ENCODE results near the gene MAP4K3.

MAP4K3 gene

DNA sequence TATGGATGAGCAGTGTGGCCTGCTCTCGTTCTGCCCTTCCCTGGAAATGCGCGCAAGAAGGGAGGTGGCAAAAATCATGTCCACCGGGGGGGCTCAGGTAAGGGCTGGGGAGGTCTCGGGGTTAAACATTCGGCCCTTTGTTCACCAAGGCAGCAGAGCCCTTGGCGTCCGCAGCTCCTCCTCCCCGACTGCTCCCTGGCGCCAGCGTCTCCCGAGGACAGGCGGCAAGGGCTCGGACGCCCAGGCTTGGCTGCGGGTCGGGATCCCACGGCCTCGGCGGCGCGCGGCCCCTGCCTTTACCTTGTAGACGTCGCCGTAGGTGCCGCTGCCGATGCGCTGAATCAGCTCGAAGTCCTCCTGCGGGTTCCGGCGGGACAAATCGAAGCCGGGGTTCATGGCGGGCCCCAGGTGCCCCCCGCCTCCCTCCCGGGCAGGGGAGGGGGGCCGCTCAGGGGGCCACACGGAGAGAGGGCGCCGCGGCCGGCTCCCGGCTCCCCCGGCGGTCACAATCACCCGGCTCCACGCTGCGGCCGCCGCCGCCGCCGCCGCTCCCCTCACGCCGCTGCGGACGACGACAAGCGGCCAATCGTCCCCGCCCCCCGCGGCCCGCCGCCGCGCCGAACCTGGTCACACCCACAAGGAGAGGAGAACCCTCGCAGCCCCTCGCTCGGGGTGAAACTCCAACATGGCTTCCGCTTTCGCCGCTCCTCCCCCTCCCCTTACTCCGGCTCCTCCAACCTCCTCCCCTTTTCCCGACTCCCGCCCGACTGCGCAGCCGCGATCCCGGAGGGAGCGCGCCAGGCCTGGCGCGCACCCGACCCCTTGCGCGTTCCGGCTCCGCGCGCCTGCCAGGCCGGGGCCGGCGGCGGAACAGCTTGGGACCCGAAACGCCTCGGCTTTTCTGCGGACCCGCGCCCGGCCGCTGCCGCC, at the start of gene MAP4K3:
MAP4K3 (minus strand) TSS at position 694 of the 930 bp plus-strand sequence; CDS start at position 396, 298 bp downstream.
- peak; percentile 72 to 80 for DNase-seq (ENCODE audit: low read depth in 2 of 2)

DNA sequence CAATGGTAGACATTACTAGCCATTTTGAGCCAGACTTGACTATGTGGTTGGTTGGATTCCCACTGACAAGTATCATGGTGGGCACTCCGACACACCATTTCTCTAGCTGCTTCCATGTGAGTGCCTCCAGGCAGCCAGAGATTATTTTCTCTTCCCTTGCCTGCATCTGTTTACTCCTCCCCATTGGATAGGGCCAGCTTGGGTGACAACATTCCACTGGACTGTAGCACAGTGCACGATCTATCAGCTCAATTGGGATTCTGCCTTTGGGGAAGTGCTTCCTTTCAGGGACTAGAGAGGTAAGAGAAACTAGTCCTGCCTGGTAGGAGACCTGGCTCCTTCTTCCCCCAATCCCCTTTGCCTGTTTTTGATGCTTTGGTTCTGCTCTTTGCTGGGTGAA, 49.0 kb upstream of the MAP4K3 start:
- DNase-seq (ENCODE audit: low read depth in 2 of 2) = no peak

DNA sequence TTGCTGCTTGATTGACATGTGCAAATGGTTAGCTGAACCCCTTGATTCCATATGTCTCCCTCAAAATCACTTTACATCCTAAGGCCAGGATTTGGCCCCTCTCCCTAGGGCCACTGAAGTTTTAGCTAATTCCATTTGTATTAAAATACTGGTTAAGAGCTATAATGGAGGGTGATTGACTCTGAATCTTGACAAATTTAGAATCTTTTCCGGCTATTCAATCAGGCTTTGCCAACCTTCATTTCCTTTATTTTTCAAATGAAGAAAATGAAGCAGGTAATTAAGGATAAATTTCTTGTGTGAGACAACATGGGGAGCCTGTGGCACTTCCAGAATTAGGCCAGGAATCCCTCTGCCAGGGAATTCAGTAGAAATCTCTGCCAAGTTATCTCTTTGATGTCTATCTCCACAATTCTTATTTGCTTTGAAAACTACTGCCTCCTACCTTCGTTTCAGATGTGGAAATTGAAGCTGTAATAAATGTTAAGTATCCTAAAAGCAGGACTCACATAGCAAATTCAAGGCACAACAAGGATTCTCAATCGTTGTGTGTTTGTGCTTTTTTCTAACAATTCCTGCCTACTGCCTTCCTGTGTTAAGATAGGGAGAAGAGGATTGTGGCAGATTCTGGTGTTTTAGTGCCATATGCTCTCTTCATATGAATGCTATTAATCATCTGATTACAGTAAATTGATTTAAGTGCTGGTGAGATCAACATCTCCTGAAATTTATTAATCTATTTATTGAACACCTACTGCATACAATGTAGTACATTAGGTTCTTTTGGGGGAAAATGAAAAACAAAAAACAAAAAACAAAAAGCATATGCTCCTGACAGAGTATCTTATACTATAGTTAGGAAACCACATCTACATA, 47.8 kb upstream of the MAP4K3 start:
- no peak for DNase-seq (ENCODE audit: low read depth in 2 of 2)

DNA sequence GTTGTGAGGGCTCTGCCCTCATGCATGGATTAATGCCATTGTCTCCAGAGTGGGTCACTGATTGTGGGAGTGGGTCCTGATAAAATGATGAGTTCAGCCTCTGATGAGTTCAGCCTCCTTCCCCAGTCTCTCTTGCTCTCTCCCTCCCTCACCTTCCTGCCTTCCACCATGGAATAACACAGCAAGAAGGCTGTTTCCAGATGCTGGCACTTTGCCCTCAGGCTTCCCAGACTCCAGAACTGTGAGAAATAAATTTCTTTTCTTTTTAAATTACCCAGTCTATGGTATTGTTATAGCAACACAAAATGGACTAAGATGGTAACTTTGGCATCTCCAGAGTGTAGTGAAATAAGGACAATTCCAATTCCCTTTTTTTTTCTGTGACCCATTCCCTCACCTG, 47.1 kb upstream of the MAP4K3 start:
- DNase-seq (ENCODE audit: low read depth in 2 of 2) = no peak

DNA sequence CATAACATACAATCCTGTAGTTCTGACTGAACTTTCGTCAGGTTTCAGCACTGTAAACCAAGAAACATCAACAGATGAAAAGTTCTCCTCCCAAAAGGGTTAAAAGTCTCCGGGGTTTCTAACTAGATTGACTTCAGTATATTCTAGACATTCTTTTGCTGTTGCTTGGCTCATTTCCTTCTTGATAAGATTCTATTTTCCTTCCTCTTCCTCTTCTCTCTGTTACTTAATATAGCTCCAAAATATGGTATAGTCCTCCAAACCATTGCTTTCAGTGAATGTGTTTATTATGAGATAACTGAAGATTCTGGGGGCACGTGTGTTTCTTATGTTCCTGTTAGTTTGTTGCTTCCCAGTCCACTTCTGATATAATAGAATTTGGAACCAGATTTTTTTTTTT, 46.4 kb upstream of the MAP4K3 start:
- DNase-seq (ENCODE audit: low read depth in 2 of 2) = no peak

DNA sequence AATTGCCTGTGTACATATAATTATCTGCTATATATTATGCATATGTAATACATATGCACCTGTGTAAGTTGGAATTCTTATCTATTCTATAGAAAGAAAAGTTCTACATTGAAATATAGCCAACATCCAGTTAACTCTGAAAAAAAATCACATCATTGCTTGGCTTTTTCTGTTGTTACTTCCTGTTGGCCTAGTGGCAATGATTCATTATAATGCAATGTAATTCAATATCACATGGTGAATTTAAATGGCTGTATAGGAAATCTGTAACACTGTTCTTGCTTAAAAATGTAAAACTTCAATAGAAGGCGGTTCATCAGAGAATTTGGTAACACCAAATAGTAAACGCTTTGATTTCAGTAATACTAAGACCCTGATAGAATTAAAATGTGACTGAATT, 44.5 kb upstream of the MAP4K3 start:
- no peak for DNase-seq (ENCODE audit: low read depth in 2 of 2)

DNA sequence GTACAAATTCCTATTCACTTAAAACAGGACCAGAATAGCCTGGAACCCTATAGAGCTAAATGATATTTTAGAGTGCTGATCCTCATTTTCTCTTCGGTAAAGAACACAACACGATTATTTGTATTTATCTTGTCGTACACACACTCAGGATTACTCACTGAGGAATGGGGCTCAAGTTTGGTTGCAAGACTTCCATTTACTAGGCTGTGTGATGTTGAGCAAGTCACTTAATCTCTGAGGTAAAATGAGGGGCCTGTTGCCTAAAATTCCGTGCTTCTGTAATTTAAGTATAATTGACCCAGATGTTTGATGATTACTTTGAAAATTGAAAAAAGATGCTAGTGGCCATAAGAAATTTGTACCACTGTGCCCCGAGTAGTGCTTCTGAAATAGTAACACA, 42.6 kb upstream of the MAP4K3 start:
- no peak for DNase-seq (ENCODE audit: low read depth in 2 of 2)

DNA sequence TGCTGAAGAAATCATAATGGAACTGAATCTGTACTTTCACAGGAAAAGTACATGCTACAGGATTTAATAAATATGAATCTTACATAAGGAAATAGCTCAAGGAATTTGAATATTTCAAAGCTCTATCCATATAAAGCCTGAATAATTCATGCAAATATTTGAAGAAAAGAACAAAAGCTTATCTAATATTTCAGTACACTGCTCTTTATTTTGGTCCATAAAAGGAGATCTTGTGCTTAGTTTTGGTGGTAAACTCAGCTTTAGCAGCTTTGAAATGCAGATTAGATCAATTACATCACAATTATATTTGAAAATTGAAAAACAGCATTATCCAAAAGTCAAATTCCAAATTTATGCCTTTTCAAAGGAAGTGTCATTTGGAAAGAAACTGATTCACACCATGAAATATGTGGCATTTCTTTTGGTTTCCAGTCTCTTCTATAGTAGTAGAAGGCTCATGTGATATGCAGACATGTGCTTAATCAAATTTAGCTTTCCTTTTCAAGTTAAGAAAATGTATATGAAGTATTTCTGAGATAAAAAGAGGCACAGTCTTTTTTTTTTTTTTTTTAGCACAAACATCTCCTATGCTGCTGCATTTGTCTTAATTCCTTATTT, 42.1 kb upstream of the MAP4K3 start:
- DNase-seq (ENCODE audit: low read depth in 2 of 2) = no peak

DNA sequence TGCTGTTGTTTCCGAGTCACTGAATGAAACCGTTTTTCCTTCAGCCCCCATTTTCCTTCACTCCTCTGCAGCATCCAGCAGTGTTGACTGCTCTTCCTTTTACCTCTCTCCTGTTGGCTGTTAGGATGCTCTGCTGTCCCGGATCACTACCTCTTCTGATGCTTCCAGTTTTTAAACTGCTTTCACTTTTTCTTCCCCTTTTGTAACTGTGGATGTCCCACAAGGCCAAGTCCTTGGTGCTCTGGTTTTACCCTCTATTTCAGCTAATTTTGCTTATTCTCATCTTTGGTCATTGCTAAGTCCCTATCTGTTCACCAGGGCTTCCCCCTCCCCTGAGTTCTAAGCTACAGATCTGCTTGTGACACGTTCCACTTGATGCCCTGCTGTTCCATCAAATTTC, 39.4 kb upstream of the MAP4K3 start:
- no peak for DNase-seq (ENCODE audit: low read depth in 2 of 2)

DNA sequence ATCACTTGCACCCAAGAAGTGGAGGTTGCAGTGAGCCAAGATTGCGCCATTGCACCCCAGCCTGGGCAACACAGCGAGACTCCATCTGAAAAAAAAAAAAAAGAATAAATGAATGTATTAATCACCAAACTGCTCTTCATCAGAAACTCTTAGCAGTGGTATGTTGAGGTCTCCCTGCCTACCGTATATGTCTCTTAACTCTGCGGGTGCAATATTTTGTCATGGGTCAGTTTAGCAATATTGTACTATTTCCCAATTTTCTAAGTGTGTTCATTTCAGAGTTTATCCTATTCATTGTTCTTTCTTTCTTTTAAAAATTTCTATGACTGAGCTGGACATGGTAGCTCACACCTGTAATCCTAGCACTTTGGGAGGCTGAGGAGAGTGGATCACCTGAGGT, 37.9 kb upstream of the MAP4K3 start:
- no peak for DNase-seq (ENCODE audit: low read depth in 2 of 2)

DNA sequence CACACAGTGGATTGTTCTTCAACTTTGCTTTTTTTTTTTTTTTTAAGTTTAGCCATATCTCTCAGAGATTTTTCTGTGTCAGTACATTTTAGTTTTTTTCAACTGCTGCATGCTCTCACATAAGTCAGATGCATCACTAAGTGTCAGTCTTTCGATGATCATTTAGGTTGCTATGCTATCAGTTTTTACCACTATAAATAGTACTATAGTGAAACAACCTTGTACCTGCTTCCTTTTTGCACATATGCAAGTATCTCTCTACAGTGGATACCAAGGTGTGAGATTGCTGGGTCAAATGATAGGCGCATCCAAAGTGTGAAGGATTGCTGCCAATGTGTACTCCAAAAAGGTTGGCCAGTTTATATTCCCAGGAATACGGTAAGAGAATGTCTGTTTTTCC, 33.5 kb upstream of the MAP4K3 start:
- no peak for DNase-seq (ENCODE audit: low read depth in 2 of 2)

DNA sequence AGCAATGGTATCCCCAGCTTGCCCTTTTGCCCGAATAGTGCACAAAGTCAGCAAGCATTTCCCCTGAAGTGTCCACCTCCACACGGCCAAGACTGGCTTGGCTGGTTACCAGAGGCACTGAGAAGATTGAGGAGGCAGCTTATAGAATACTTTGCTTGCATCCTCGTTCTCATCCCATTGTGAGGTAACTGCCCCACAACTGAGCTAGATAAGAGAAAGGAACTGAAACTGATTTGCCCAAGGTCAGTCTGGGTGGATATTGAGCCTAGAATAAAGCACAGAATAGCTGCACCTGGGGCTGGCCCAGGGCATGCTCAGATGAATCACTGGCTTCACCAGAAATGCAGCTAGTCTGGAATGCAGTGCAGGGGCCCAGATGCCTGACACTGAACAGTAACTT, 32.7 kb upstream of the MAP4K3 start:
- DNase-seq (ENCODE audit: low read depth in 2 of 2) = no peak

DNA sequence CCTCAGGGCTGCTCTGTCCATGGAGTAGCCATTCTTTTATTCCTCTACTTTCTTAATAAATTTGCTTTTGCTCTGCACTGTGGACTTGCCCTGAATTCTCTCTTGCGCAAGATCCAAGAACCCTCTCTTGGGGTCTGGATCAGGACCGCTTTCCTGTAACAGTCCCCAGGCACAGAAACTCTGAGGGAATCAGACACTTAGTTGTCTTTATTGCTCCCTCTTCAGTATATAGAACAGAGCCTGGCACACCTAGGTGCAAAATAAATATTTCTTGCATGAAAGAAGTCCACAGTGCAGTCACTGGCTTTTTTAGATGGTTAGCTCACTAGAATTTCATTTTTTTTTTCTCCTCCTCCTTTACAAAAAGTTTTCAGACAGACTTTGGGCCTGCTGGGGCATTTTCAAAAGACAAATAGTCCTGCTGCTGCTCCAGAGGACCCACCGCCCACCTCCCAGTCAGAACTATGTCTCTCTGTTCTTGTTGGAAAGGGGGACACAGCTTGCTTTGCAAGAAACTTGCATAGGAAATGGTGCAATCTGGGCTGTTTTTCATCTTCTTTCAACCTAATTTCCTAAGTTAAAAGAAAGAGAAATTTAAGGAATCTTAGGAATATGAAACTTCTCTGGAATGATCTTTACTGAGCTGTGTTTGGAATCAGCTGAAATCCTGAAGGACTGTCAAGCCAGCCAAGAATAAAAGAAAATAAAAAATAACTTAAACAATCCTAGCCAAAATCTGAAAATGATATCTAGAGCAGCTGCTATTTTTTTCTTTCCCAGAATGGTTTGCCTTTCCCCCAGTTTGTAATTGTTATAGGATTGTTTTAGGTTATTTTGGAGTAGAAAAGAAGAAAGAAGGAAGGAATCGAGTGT, 31.7 kb upstream of the MAP4K3 start:
- no peak for DNase-seq (ENCODE audit: low read depth in 2 of 2)

DNA sequence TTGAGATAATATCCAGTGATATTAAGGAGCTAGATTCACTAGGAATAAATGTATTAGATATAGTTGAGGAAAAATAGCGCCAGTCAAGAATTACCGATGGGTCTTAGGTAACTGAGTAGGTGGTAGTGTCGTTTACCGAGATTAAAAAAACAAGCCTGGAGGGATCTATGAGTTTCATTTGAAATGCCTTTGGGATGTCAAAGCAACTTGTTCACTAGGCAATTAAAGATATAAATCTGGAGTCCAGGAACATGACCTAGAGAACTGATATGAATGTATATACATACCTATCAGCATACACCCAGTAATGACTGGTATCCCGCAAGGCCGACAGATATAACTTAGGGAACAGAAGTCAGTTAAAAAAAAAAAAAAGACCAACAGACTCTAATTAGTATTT, 29.2 kb upstream of the MAP4K3 start:
- DNase-seq (ENCODE audit: low read depth in 2 of 2) = no peak

DNA sequence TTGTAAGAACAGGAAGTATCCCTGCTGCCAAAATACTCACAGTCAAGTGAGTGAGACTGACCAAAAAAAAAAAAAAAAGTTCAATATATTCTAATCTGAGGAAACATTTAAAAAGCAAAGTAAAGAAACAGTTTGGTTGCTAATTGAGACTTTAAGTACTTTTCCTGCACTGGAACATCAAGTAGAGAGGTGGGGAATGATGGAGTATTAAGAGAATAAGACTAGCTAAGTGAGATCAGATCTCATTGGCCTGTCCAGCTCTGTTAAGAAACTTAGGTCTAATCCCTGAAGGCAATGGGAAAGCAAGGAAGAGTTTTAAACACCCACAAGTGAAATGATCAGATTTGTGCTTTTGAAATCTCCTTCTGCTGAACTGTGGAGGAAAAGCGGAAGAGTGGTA, 27.8 kb upstream of the MAP4K3 start:
- no peak for DNase-seq (ENCODE audit: low read depth in 2 of 2)

DNA sequence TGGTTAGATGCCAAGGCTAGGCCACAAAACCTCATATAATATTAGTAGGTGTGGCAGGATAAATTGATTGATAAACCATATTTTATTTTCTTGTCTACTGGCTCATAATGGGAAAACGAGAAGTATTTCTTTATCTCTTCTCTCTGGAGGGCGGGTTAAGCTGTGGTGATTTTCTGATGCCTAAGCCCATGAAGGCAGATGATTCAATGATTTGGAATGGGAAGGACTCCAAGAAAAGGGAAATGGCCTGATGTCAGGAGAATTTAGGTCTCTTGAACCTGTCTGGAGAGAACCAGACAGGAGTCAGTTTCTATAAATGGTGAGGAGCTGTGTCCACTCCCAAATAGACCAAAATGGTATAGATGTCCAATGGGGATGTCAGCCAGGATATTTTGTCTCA, 18.7 kb upstream of the MAP4K3 start:
- DNase-seq (ENCODE audit: low read depth in 2 of 2) = no peak

DNA sequence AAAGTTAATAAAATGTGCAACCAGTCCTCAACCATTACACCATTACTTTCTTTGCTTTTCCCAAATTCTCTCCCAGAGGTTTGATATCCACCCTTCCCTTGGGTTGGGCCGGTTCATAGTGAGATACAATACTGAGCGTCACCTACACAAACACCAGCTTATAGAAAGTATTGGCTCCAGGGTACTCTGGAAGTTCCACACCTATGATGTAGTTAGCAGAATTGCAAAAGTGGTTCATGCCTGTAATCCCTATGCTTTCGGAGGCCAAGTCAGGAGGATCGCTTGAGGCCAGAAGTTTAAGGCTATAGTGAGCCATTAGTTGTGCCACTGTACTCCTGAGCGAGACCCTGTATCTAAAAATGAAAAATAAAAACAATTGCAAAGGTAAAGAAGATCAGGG, 15.3 kb upstream of the MAP4K3 start:
- no peak for DNase-seq (ENCODE audit: low read depth in 2 of 2)

DNA sequence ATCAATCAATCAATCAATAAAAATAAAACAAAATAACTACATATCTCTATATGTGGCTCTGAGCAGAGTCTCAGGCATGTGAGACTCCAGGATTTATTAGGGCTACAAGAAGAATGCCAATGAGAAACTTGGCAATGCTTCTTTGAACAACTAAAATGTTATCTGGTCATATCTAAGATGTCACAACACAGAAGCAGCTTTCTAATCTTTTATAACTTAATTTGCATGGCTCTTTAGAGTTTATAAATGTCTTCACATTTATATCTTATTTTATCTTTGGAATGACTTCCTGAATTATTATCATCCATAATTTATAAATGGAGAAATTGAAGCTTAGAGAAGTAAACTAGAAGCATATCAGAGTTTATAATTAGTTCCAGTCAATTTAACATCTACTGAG, 14.9 kb upstream of the MAP4K3 start:
- DNase-seq (ENCODE audit: low read depth in 2 of 2) = no peak

DNA sequence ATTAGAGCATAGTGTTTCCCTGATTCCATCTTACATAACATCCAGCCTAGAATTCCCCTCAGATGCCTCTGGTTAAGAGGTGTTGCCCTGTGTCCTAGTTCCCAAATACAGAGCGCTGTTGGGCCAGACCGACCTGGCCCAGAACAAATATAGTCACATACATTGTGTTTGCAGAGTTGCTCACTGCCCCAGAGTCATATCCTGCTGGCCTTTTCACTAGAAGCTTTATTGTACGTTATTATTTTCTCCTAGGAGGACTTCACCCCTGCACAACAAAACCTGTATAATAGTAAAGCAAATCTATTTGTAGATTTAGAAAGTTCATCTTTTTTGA, 11.1 kb upstream of the MAP4K3 start:
- no peak for DNase-seq (ENCODE audit: low read depth in 2 of 2)

DNA sequence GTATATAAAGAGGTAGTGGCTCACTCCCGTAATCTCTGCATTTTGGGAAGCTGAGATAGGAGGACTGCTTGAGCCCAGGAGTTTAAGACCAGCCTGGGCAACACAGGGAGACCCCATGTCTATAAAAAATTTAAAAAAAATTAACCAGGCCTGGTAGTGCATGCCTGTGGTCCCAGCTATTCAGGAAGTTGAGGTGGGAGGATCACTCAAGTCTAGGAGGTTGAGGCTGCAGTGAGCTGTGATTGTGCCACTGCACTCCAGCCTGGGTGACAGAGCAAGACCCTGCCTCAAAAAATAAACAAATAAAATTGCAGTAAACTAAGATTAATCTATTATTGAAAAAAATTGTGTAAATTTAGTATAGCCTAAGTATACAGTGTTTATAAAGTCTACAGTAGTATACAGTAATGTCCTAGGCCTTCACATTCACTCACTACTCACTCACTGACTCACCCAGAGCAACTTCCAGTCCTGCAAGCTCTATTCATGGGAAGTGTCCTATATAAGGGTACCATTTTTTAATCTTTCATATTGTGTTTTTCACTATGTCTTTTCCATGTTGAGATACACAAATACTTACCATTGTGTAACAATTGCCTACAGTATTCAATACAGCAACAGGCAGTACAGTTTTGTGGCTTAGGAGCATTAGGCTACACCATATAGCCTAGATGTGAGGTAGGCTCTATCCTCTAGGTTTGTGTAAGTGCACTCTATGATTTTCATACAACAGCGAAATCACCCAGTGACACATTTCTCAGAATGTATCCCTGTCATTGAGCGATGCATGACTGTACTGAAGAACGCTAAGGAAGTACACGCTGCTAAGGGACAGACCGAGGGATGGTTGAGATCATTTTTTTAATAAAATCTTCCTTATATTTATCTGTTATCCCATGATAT, 10.4 kb upstream of the MAP4K3 start:
- no peak for DNase-seq (ENCODE audit: low read depth in 2 of 2)

DNA sequence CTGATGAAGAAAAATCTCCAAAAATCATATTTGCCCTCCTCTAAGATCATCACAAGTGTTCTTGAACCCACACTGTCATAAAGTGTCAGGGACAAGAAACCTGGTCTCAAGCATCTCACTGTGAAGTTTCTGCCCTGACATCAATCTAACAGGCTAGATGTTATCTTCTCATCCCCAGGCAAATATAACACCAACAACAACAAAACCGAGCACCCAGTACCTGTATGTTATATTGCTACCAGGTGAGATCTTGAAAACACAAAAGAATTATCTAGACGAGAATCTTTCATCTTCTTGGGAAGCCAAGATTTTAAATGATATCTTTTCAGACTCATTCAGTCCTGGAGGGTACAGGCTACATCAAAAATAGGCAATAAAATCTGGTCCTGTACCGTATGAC, 8.8 kb upstream of the MAP4K3 start:
- no peak for DNase-seq (ENCODE audit: low read depth in 2 of 2)
